Measurements from ENCODE around the gene IGFALS.

Gene IGFALS

DNA sequence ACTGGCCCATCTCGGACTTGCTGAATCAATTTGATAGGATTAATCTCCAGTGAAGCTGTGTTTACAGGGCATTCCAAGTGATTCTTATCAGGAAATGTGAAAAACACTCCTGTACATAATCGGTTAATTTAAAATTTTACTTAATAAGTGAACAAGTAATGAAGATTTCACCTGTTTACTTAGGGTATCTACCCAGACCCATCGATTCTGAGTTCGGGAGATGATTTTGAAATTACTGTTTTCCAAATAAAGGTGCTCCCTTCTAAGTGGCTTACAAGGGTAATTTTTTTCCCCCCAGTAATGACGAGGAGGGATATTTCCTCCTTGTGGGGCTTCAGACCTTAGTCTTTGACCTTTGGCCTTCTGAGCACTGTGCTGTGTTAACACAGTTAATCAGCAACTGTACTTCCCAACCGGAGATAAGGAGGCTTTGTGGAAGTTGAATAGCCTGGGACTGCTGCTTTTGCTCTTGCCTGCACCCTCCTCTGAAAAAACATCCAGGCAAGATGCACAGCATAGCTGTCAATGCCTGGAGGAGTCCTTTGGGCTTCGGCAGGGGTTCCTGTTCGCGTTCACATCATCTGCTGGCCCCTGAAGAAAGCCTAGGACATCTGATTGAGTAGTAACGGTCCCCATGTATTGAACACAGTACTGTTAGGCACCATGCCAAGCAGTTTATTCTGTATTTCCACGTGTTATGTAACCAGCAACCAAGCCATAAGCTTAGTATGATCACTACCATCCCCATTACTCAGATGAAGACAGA lies 35.3 kb upstream of the IGFALS start:
- DNase-seq (ENCODE audit: low spot score): no peak
- TF ChIP-seq CTCF (IDR thresholded peaks at IDR 0.05; ENCODE audit: extremely low read depth, missing control alignments): no peak

GRCh38 chr16:1826691-1827573 lies 33.4 kb upstream of the IGFALS start, which contains the start of the genes FAHD1 and HAGH:
TSS of gene FAHD1 (plus strand) at chr16:1827206. CDS start at chr16:1827239, 33 bp downstream.
TSS of gene HAGH (minus strand) at chr16:1826825. CDS start at chr16:1826787, 38 bp downstream.
- no peak for TF ChIP-seq CTCF (IDR thresholded peaks at IDR 0.05; ENCODE audit: extremely low read depth, missing control alignments)
- peak; percentile 100 for DNase-seq (ENCODE audit: low spot score)

GRCh38 chr16:1825864-1826690 lies 32.6 kb upstream of the IGFALS start:
- no peak for TF ChIP-seq CTCF (IDR thresholded peaks at IDR 0.05; ENCODE audit: extremely low read depth, missing control alignments)
- DNase-seq (ENCODE audit: low spot score): peak; percentile 94

- TF ChIP-seq CTCF (IDR thresholded peaks at IDR 0.05; ENCODE audit: extremely low read depth, missing control alignments): no peak
- DNase-seq (ENCODE audit: low spot score): no peak
These were observed 31.9 kb upstream of the IGFALS start for GRCh38 chr16:1825381-1825863.

DNA sequence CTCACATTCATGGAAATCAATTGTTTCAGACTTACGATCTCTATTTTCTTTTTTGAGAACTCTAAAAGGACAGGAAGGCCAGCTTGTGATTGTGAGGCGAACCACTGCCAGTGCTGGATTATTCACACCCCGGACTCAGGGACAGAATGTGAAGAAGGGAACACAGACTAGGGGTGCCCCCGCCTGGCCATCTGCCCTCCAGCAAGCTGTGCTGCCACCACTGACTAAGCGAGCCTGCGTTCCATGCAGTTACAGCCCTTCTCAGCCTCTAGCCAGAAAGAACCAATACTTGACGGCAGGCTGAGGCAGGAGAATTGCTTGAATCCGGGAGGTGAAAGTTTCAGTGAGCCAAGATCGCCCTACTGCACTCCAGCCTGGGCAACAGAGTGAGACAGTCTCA lies 30.3 kb upstream of the IGFALS start:
- no peak for TF ChIP-seq CTCF (IDR thresholded peaks at IDR 0.05; ENCODE audit: extremely low read depth, missing control alignments)
- DNase-seq (ENCODE audit: low spot score): peak; percentile 47

DNA sequence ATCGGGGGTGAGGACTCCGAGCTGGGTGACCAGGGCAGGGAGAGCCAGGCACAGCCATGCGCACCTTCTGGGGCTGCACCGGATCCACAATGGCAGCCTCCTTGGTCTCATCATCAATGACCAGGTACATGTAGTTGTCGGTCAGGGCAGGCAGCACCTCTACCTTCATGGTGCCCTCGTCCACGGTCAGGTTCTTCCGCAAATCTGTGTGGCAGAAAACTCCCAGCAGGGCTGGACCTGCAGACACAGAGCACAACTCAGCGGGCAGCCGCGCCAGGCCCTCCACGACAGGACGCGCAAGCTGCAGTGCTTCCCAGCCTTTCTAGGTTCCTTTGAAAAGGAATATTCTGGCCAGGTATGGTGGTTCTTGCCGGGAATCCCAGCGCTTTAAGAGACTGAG lies 29.3 kb upstream of the IGFALS start:
- TF ChIP-seq CTCF (IDR thresholded peaks at IDR 0.05; ENCODE audit: extremely low read depth, missing control alignments): no peak
- DNase-seq (ENCODE audit: low spot score): no peak
